ENCODE results near the gene C19orf85. TPM values are rescaled to one million over a fixed set of nuclear protein-coding genes. Genes with fewer than 3 reads are reported as not detected.
A peak's percentile ranks its signal among the peaks of the same experiment; 100 is the strongest.

Gene C19orf85
- total and polyA plus RNA-seq, 4 donors = not detected

GRCh38 chr19:55486043-55486970 lies 21.8 kb upstream of the C19orf85 start:
- no peaks in the 10 kb centered on the region for H3K27me3 ChIP-seq (ENCODE audit: control insufficient read depth in 4 of 4, insufficient read depth in 4 of 4, low read length in 3 of 4)
- no peak for DNase-seq (ENCODE audit: low spot score)
- peaks cover 0 to 11% (median 5%) of the 10 kb centered on the region in 4 donors for H3K36me3 ChIP-seq (ENCODE audit: control insufficient read depth in 4 of 4, insufficient read depth in 3 of 4, low read depth in 1 of 4, low read length in 3 of 4)
- TF ChIP-seq REST (IDR thresholded peaks at IDR 0.05) (no peak), CTCF (IDR thresholded peaks at IDR 0.05; ENCODE audit: low read depth, low read length, missing input control) (no peak), TAF1 (conservative IDR thresholded peaks at IDR 0.05) (no peak), GABPA (IDR thresholded peaks at IDR 0.05 in 1 of 2, conservative IDR thresholded peaks at IDR 0.05 in 1 of 2) (no peak), RXRA (IDR thresholded peaks at IDR 0.05) (no peak), JUND (IDR thresholded peaks at IDR 0.05) (no peak), EGR1 (IDR thresholded peaks at IDR 0.05; ENCODE audit: low read depth in 2 of 2) (no peak), ATF3 (IDR thresholded peaks at IDR 0.05) (no peak), NR2F2 (IDR thresholded peaks at IDR 0.05) (no peak), FOXA2 (IDR thresholded peaks at IDR 0.05) (no peak), HNF4G (IDR thresholded peaks at IDR 0.05) (no peak), ZBTB33 (IDR thresholded peaks at IDR 0.05) (no peak)
- H3K4me1 ChIP-seq (ENCODE audit: control insufficient read depth in 4 of 4, insufficient read depth in 4 of 4, low read length in 3 of 4) = peaks cover 3 to 14% (median 7%) of the 10 kb centered on the region in 4 donors
- no peaks in the 10 kb centered on the region for H3K9me3 ChIP-seq (ENCODE audit: control insufficient read depth in 4 of 4, low read length in 3 of 4)
- H3K9ac ChIP-seq (ENCODE audit: low read depth in 1 of 2, low read length in 2 of 2) = no peak overlapping the region
- H3K4me3 ChIP-seq (ENCODE audit: low read depth in 1 of 3, low read length in 3 of 3) = no peak overlapping the region
- H3K27ac ChIP-seq (ENCODE audit: low read depth in 1 of 2, low read length in 2 of 2) = peak overlapping the region; percentile 12 to 31
- 84% methylated on average over 53 of the region's 53 CpGs for whole genome bisulfite sequencing

- Histone ChIP-seq H3K4me3 (ENCODE audit: low read depth in 1 of 3, low read length in 3 of 3) (peak overlapping the region in 1 of 3 donors; percentile 52), H3K27ac (ENCODE audit: low read depth in 1 of 2, low read length in 2 of 2) (peak overlapping the region; percentile 31 to 41), H3K4me1 (ENCODE audit: control insufficient read depth in 4 of 4, insufficient read depth in 4 of 4, low read length in 3 of 4) (peaks cover 3 to 14% (median 7%) of the 10 kb centered on the region in 4 donors), H3K9me3 (ENCODE audit: control insufficient read depth in 4 of 4, low read length in 3 of 4) (no peaks in the 10 kb centered on the region), H3K9ac (ENCODE audit: low read depth in 1 of 2, low read length in 2 of 2) (no peak overlapping the region), H3K27me3 (ENCODE audit: control insufficient read depth in 4 of 4, insufficient read depth in 4 of 4, low read length in 3 of 4) (no peaks in the 10 kb centered on the region), H3K36me3 (ENCODE audit: control insufficient read depth in 4 of 4, insufficient read depth in 3 of 4, low read depth in 1 of 4, low read length in 3 of 4) (peaks cover 0 to 11% (median 5%) of the 10 kb centered on the region in 4 donors)
- no peak for DNase-seq (ENCODE audit: low spot score)
- 37% methylated on average over 18 of the region's 18 CpGs for WGBS
- no peak for TF ChIP-seq ATF3 (IDR thresholded peaks at IDR 0.05)
- TF ChIP-seq JUND (IDR thresholded peaks at IDR 0.05) = no peak
- TF ChIP-seq FOXA2 (IDR thresholded peaks at IDR 0.05) = no peak
- no peak for TF ChIP-seq SP1 (IDR thresholded peaks at IDR 0.05)
- TF ChIP-seq CTCF (IDR thresholded peaks at IDR 0.05; ENCODE audit: low read depth, low read length, missing input control) = no peak
- no peak for TF ChIP-seq YY1 (IDR thresholded peaks at IDR 0.05)
- TF ChIP-seq NR2F2 (IDR thresholded peaks at IDR 0.05) = no peak
- TF ChIP-seq EGR1 (IDR thresholded peaks at IDR 0.05; ENCODE audit: low read depth in 2 of 2) = no peak
- TF ChIP-seq ZBTB33 (IDR thresholded peaks at IDR 0.05) = no peak
These were observed 21.0 kb upstream of the C19orf85 start for GRCh38 chr19:55485439-55486011.

All from liver (tissue), 9 donors.